Fibroblast of lung (primary cell): ENCODE results near the gene AGPAT4. TPM values are rescaled to one million over a fixed set of nuclear protein-coding genes. Genes with fewer than 3 reads are reported as not detected.
A peak's percentile ranks its signal among the peaks of the same experiment; 100 is the strongest.

Experiments
- DNase-seq, 2 donors: peaks; one replicate each; pipeline versions ENCODE4 v3.0.0 to v3.0.0-alpha.2; 2010; ENCODE audit warnings: low read depth in 2 of 2
- H2AFZ ChIP-seq: 2 replicates; pipeline ENCODE4 v1.5.1; 2012; ENCODE audit warnings: low read length, control low read depth, inconsistent platforms
- H3K27ac ChIP-seq: 2 replicates; pipeline ENCODE4 v1.5.1; 2011; ENCODE audit warnings: low read length, control low read depth; ENCODE audit not compliant: insufficient read depth
- H3K27me3 ChIP-seq: 2 replicates; pipeline ENCODE4 v1.5.1; 2011; ENCODE audit warnings: mild to moderate bottlenecking, low read length; ENCODE audit not compliant: control insufficient read depth, insufficient read depth
- H3K36me3 ChIP-seq: 2 replicates; pipeline ENCODE4 v1.5.1; 2011; ENCODE audit warnings: low read length; ENCODE audit not compliant: control insufficient read depth, insufficient read depth
- H3K4me1 ChIP-seq: 2 replicates; pipeline ENCODE4 v1.5.1; 2011; ENCODE audit warnings: low read length; ENCODE audit not compliant: control insufficient read depth, insufficient read depth; ENCODE audit errors: extremely low read depth
- H3K4me2 ChIP-seq: 2 replicates; pipeline ENCODE4 v1.5.1; 2011; ENCODE audit warnings: low read length, control low read depth; ENCODE audit not compliant: insufficient read depth; ENCODE audit errors: extremely low read depth
- H3K4me3 ChIP-seq, 4 experiments: fragments of 200-600 bp in 1 of 4; sonication (generic) in 1 of 4; replicated peaks in 1 of 4; 2 replicates each; pipeline ENCODE4 v1.5.1; 2011 to 2016; ENCODE audit warnings: low read length in 4 of 4, low read depth in 3 of 4, mild to moderate bottlenecking in 3 of 4, control low read depth in 2 of 4, inconsistent platforms in 1 of 4, mixed read lengths in 1 of 4; ENCODE audit not compliant: insufficient read depth in 1 of 4; ENCODE audit errors: control extremely low read depth in 1 of 4
- H3K79me2 ChIP-seq: 2 replicates; pipeline ENCODE4 v1.5.1; 2012; ENCODE audit warnings: mild to moderate bottlenecking, low read length, inconsistent platforms; ENCODE audit not compliant: control insufficient read depth, insufficient read depth
- H3K9ac ChIP-seq: 2 replicates; pipeline ENCODE4 v1.5.1; 2011; ENCODE audit warnings: mild to moderate bottlenecking, low read length, control low read depth; ENCODE audit not compliant: insufficient read depth
- H3K9me3 ChIP-seq: 2 replicates; pipeline ENCODE4 v1.5.1; 2012; ENCODE audit warnings: low read depth, low read length; ENCODE audit not compliant: control insufficient read depth, insufficient read depth
- H4K20me1 ChIP-seq: 2 replicates; pipeline ENCODE4 v1.5.1; 2011; ENCODE audit warnings: low read length; ENCODE audit not compliant: control insufficient read depth, insufficient read depth; ENCODE audit errors: extremely low read depth
- CTCF ChIP-seq, 2 donors: IDR thresholded peaks in 1 of 2; conservative IDR thresholded peaks in 1 of 2; 1 replicate in 1 of 2; 2 replicates in 1 of 2; pipeline ENCODE4 v1.5.1; 2011 to 2012; ENCODE audit warnings: low read length in 2 of 2, control low read depth in 1 of 2, inconsistent platforms in 1 of 2, low read depth in 1 of 2, mild to moderate bottlenecking in 1 of 2
- EZH2 ChIP-seq: IDR thresholded peaks from 2 replicates; pipeline ENCODE4 v1.5.1; 2012; ENCODE audit warnings: low read length, control low read depth, mild to moderate bottlenecking; ENCODE audit errors: missing control alignments
- polyA plus RNA-seq, 2 donors: library from polyadenylated mRNA; depleted of rRNA in 1 of 2; stranded (reverse) in 1 of 2; unstranded in 1 of 2; fragments of >200 nt; gene quantifications; 2 replicates each; pipeline ENCODE4 v1.2.1, GENCODE V29; 2011 to 2012; ENCODE audit warnings: missing spikeins in 1 of 2
- total RNA-seq: library from RNA; depleted of rRNA; stranded (reverse); fragments of >200 nt; gene quantifications from 2 replicates; pipeline ENCODE4 v1.2.1, GENCODE V29; 2014

AGPAT4 gene
- total and polyA plus RNA-seq, 2 donors (not counting 1 experiment from before 2014, with no cell fraction given), result 4.7 to 8.4 TPM

GRCh38 chr6:161255518-161255917 is 18.3 kb downstream of the AGPAT4 start:
- no peaks in the 10 kb centered on the region for H3K9me3 ChIP-seq
- TF ChIP-seq EZH2 (no peak), CTCF (conservative IDR thresholded peaks at IDR 0.05 in 1 of 2, IDR thresholded peaks at IDR 0.05 in 1 of 2; ENCODE audit: low read depth in 1 of 2, low read length in 2 of 2) (no peak)
- DNase-seq, result no peak
- H2AFZ ChIP-seq, result no peak overlapping the region
- H3K36me3 ChIP-seq, result no peaks in the 10 kb centered on the region
- H4K20me1 ChIP-seq, result no peaks in the 10 kb centered on the region
- H3K27ac ChIP-seq, result no peak overlapping the region
- H3K4me2 ChIP-seq, result no peak overlapping the region
- no peak overlapping the region for H3K4me3 ChIP-seq
- H3K79me2 ChIP-seq, result no peaks in the 10 kb centered on the region
- no peak overlapping the region for H3K9ac ChIP-seq
- no peaks in the 10 kb centered on the region for H3K27me3 ChIP-seq
- peaks cover 6% of the 10 kb centered on the region for H3K4me1 ChIP-seq

GRCh38 chr6:161254464-161255253 is 19.2 kb downstream of the AGPAT4 start:
- Histone ChIP-seq H3K27me3 (no peaks in the 10 kb centered on the region), H3K27ac (no peak overlapping the region), H3K9ac (no peak overlapping the region), H3K4me2 (peak overlapping the region; percentile 11), H3K79me2 (no peaks in the 10 kb centered on the region), H3K4me3 (no peak overlapping the region), H4K20me1 (no peaks in the 10 kb centered on the region), H2AFZ (no peak overlapping the region), H3K9me3 (no peaks in the 10 kb centered on the region), H3K4me1 (peaks cover 6% of the 10 kb centered on the region), H3K36me3 (no peaks in the 10 kb centered on the region)
- TF ChIP-seq CTCF (conservative IDR thresholded peaks at IDR 0.05 in 1 of 2, IDR thresholded peaks at IDR 0.05 in 1 of 2; ENCODE audit: low read depth in 1 of 2, low read length in 2 of 2) (no peak), EZH2 (no peak)
- DNase-seq, result peak; percentile 37 to 83

- Histone ChIP-seq H3K4me1 (peaks cover 6% of the 10 kb centered on the region), H2AFZ (no peak overlapping the region), H3K27me3 (no peaks in the 10 kb centered on the region), H4K20me1 (no peaks in the 10 kb centered on the region), H3K27ac (no peak overlapping the region), H3K4me2 (no peak overlapping the region), H3K36me3 (no peaks in the 10 kb centered on the region), H3K4me3 (no peak overlapping the region), H3K79me2 (no peaks in the 10 kb centered on the region), H3K9me3 (no peaks in the 10 kb centered on the region), H3K9ac (no peak overlapping the region)
- no peak for DNase-seq
- TF ChIP-seq EZH2 (no peak), CTCF (conservative IDR thresholded peaks at IDR 0.05 in 1 of 2, IDR thresholded peaks at IDR 0.05 in 1 of 2; ENCODE audit: low read depth in 1 of 2, low read length in 2 of 2) (no peak)
Observed at GRCh38 chr6:161254126-161254463, 19.8 kb downstream of the AGPAT4 start.
